ENCODE results near the gene TSKS.

DNA sequence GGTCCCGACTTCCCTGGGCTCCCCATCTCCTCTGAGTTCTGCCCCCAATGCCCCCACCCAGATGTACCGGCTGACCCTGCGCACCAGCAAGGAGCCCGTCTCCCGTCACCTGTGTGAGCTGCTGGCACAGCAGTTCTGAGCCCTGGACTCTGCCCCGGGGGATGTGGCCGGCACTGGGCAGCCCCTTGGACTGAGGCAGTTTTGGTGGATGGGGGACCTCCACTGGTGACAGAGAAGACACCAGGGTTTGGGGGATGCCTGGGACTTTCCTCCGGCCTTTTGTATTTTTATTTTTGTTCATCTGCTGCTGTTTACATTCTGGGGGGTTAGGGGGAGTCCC is 43.5 kb upstream of the TSKS start:
- TF ChIP-seq, protein P1, sequence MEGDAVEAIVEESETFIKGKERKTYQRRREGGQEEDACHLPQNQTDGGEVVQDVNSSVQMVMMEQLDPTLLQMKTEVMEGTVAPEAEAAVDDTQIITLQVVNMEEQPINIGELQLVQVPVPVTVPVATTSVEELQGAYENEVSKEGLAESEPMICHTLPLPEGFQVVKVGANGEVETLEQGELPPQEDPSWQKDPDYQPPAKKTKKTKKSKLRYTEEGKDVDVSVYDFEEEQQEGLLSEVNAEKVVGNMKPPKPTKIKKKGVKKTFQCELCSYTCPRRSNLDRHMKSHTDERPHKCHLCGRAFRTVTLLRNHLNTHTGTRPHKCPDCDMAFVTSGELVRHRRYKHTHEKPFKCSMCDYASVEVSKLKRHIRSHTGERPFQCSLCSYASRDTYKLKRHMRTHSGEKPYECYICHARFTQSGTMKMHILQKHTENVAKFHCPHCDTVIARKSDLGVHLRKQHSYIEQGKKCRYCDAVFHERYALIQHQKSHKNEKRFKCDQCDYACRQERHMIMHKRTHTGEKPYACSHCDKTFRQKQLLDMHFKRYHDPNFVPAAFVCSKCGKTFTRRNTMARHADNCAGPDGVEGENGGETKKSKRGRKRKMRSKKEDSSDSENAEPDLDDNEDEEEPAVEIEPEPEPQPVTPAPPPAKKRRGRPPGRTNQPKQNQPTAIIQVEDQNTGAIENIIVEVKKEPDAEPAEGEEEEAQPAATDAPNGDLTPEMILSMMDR (IDR thresholded peaks at IDR 0.05): no peak
- no peak for TF ChIP-seq EP300 (IDR thresholded peaks at IDR 0.05)
- TF ChIP-seq POLR2A (IDR thresholded peaks at IDR 0.05): no peak

All from sigmoid colon (tissue), 4 donors.